Adrenal gland (tissue), 12 donors: ENCODE data around the gene C6orf47. TPM values are rescaled to one million over a fixed set of nuclear protein-coding genes. Genes with fewer than 3 reads are reported as not detected.

Experiments
- DNase-seq, 7 donors: peaks; one replicate each; pipeline ENCODE4 v3.0.0-alpha.2; 2019 to 2020
- H3K27ac ChIP-seq, 5 donors: fragments of 200-600 bp; sonication (generic) in 4 of 5; 1 replicate in 3 of 5; 2 replicates in 2 of 5; pipeline versions ENCODE4 v1.5.1 to v1.8.0; 2016 to 2020; ENCODE audit warnings: mild to moderate bottlenecking in 1 of 5
- H3K27me3 ChIP-seq: fragments of 200-600 bp; 2 replicates; pipeline ENCODE4 v1.8.0; 2021
- H3K36me3 ChIP-seq, 2 donors: fragments of 200-600 bp; replicated peaks in 1 of 2; 1 replicate in 1 of 2; 2 replicates in 1 of 2; pipeline versions ENCODE4 v1.5.1 to v1.8.0; 2018 to 2022
- H3K4me1 ChIP-seq, 2 donors: fragments of 200-600 bp; replicated peaks in 1 of 2; 1 replicate in 1 of 2; 2 replicates in 1 of 2; pipeline versions ENCODE4 v1.5.1 to v1.8.0; 2018 to 2021
- H3K4me3 ChIP-seq, 4 donors: fragments of 200-600 bp; sonication (generic) in 3 of 4; one replicate each; pipeline ENCODE4 v1.5.1; 2016 to 2018
- H3K9me3 ChIP-seq, 3 donors: fragments of 200-600 bp; sonication (generic) in 1 of 3; replicated peaks in 1 of 3; 1 replicate in 2 of 3; 2 replicates in 1 of 3; pipeline versions ENCODE4 v1.5.1 to v1.8.0; 2016 to 2021
- CTCF ChIP-seq, 6 experiments: fragments of 450-650 bp in 4 of 6; fragments of 200-600 bp in 2 of 6; sonication (generic) in 1 of 6; IDR thresholded peaks; 1 replicate in 5 of 6; 2 replicates in 1 of 6; pipeline versions ENCODE4 v1.5.1 to v1.8.0; 2016 to 2021; ENCODE audit warnings: antibody characterized with exemption in 6 of 6, mild to moderate bottlenecking in 2 of 6, moderate library complexity in 1 of 6
- POLR2A ChIP-seq, 2 donors: fragments of 450-650 bp; IDR thresholded peaks; one replicate each; pipeline ENCODE4 v1.6.1; 2017; ENCODE audit warnings: antibody characterized with exemption in 2 of 2, mild to moderate bottlenecking in 2 of 2, moderate library complexity in 1 of 2
- WGBS, 4 donors: extraction: QIAGEN DNeasy Blood & Tissue Kit in 2 of 4; methylation state at CpG; one replicate each; pipeline versions ENCODE4 v1.1.5 to v1.1.7; 2013 to 2017; 5-methylcytosine and 5-hydroxymethylcytosine counted together
- intact Hi-C, 2 donors: fragments of 100-400 bp; cut with DNase I; formaldehyde crosslinking; loops; one replicate each; pipeline versions ENCODE4 v1.14.1 to v1.15.0; 2022 to 2023
- polyA plus RNA-seq, 3 donors: library from polyadenylated mRNA; stranded (reverse); fragments of 200-250 nt in 2 of 3; fragments of 350-450 nt in 1 of 3; fragmentation: Illumina TruSeq in 1 of 3; extraction: RNeasy Lipid Tissue Mini Kit (QIAGEN cat#74804) in 1 of 3; gene quantifications; one replicate each; pipeline ENCODE4 v1.2.3, GENCODE V29; 2013 to 2014
- total RNA-seq, 9 donors: library from RNA; depleted of rRNA in 4 of 9; stranded (reverse); fragments of >200 nt in 4 of 9; fragments of 120-200 nt in 1 of 9; fragmentation: NEBNext Ultra II Directional in 1 of 9; extraction: Animal tissue kit (Norgen Biotek cat#: 25700) in 1 of 9; gene quantifications; one replicate each; pipeline versions ENCODE4 v1.1.0 to v1.2.4, GENCODE V29; 2013 to 2023
- donor health status: healthy with polysubstance abuse.
- donor health status: Bipolar disorder and iron deficiency.
- donor health status: DM: yes; HTN: yes; CAD: no.
- donor health status: DM: no; HTN: no; CAD: no.
- donor health status: DM: no; HTN: no; CAD: no.
- donor health status: DM: yes; HTN: yes; CAD: no.

The C6orf47 gene
- total and polyA plus RNA-seq, 12 donors = 17.9 to 37.0 (median 26.3) TPM

GRCh38 chr6:31651602-31652191 lies 8.9 kb downstream of the C6orf47 start:
- peak overlapping the region; percentile 97 to 100 (median 98) for H3K27ac ChIP-seq
- H3K9me3 ChIP-seq = no peaks in the 10 kb centered on the region
- H3K36me3 ChIP-seq = peaks cover 0 to 51% of the 10 kb centered on the region in 2 donors
- peak in 1 of 2 donors; percentile 9 for TF ChIP-seq POLR2A (IDR thresholded peaks at IDR 0.05)
- peak in 1 of 6 experiments; percentile 4 for TF ChIP-seq CTCF (IDR thresholded peaks at IDR 0.05)
- H3K4me3 ChIP-seq = peak overlapping the region; percentile 13 to 92 (median 64)
- intact Hi-C loops = no loop called here
- 3 to 4% (median 3%) methylated on average over 17 to 29 of the region's 29 CpGs for WGBS, 4 donors
- peaks cover 12 to 31% of the 10 kb centered on the region in 2 donors for H3K4me1 ChIP-seq
- peak in 6 of 7 donors; percentile 80 to 91 (median 88) for DNase-seq
- H3K27me3 ChIP-seq = no peaks in the 10 kb centered on the region

DNA sequence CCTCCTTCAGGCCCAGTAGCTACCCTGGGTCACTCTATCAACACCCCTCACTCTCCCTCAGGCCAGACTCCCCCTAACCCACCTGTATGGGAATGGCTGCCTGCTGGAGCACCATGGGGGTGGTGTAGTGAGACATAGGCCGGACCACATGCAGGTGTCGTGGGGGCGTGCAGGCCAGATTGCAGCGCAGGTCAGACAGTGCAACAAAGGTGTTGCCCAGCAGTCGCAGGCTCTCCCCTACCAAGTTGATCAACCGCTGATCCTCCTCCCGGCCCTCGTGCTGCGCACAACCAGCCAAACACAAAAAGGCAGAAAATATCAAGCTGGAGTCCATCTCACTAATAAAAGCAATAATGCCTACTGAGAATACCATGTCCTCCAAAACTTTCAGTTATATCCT lies 15.3 kb downstream of the C6orf47 start:
- Histone ChIP-seq H3K36me3 (peaks cover 0 to 100% of the 10 kb centered on the region in 2 donors), H3K27ac (no peak overlapping the region), H3K4me3 (no peak overlapping the region), H3K27me3 (no peaks in the 10 kb centered on the region), H3K4me1 (peaks cover 0 to 10% of the 10 kb centered on the region in 2 donors), H3K9me3 (no peaks in the 10 kb centered on the region)
- DNase-seq = no peak
- no peak for TF ChIP-seq POLR2A (IDR thresholded peaks at IDR 0.05)
- TF ChIP-seq CTCF (IDR thresholded peaks at IDR 0.05) = no peak
- intact Hi-C loops = no loop called here
- WGBS, 4 donors = 93 to 95% (median 95%) methylated on average over 9 of the region's 9 CpGs

- intact Hi-C loops = no loop called here
- peaks cover 0 to 100% of the 10 kb centered on the region in 2 donors for H3K36me3 ChIP-seq
- peaks cover 0 to 5% of the 10 kb centered on the region in 2 donors for H3K4me1 ChIP-seq
- TF ChIP-seq POLR2A (IDR thresholded peaks at IDR 0.05) (no peak), CTCF (IDR thresholded peaks at IDR 0.05) (no peak)
- H3K9me3 ChIP-seq = no peaks in the 10 kb centered on the region
- peak overlapping the region in 1 of 5 donors; percentile 46 for H3K27ac ChIP-seq
- H3K27me3 ChIP-seq = no peaks in the 10 kb centered on the region
- no peak for DNase-seq
- WGBS, 4 donors = 86 to 91% (median 88%) methylated on average over 16 to 17 of the region's 17 CpGs
- H3K4me3 ChIP-seq = no peak overlapping the region
Observed at GRCh38 chr6:31643818-31644454, 16.6 kb downstream of the C6orf47 start.

DNA sequence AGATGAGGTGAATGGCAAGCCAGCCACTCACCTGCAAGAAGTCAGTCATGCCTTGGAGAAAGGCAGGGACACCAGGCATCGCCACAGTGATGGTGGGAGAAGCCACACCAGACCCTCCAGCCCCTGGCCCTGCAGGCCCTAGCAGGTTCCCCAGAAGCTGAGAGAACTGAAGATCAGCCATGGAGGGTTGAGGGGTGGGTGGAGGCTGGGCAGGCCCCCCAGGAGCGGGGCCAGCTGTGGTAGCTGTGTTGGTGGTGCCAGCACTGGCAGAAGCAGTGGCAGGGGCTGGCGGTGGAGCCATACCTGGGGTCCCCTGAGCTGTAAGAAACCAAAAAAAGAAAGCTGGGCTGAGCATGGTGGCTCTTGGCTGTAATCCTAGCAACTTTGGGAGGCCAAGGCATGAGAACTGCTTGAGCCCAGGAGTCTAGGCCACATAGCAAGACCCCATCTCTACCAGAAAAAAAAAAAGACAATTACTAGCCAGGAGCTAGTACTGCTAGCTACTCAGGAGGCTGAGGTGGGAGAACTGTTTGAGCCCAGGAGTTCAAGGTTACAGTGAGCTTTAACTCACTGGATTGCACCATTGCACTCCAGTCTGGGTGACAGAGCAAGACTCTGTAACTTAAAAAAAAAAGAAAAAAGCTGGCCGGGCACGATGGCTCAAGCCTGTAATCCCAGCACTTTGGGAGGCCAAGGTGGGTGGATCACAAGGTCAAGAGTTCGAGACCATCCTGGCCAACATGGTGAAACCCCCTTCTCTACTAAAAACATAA lies 17.6 kb downstream of the C6orf47 start:
- peak in 3 of 7 donors; percentile 49 to 69 (median 52) for DNase-seq
- Histone ChIP-seq H3K27ac (peak overlapping the region in 3 of 5 donors; percentile 5 to 68 (median 7)), H3K9me3 (no peaks in the 10 kb centered on the region), H3K27me3 (no peaks in the 10 kb centered on the region), H3K36me3 (peaks cover 0 to 98% of the 10 kb centered on the region in 2 donors), H3K4me3 (no peak overlapping the region), H3K4me1 (peaks cover 0 to 5% of the 10 kb centered on the region in 2 donors)
- 61 to 76% (median 74%) methylated on average over 5 to 6 of the region's 6 CpGs for WGBS, 4 donors
- TF ChIP-seq POLR2A (IDR thresholded peaks at IDR 0.05) = no peak
- TF ChIP-seq CTCF (IDR thresholded peaks at IDR 0.05) = no peak
- intact Hi-C loops = no loop called here
